ENCODE results near the gene CSF2.
A peak's percentile ranks its signal among the peaks of the same experiment; 100 is the strongest.
"Not testable (repeated sequence)": the region's sequence is repeated elsewhere in the genome, so short reads cannot be mapped to it uniquely, and the experiment has no call there.

Gene CSF2

DNA sequence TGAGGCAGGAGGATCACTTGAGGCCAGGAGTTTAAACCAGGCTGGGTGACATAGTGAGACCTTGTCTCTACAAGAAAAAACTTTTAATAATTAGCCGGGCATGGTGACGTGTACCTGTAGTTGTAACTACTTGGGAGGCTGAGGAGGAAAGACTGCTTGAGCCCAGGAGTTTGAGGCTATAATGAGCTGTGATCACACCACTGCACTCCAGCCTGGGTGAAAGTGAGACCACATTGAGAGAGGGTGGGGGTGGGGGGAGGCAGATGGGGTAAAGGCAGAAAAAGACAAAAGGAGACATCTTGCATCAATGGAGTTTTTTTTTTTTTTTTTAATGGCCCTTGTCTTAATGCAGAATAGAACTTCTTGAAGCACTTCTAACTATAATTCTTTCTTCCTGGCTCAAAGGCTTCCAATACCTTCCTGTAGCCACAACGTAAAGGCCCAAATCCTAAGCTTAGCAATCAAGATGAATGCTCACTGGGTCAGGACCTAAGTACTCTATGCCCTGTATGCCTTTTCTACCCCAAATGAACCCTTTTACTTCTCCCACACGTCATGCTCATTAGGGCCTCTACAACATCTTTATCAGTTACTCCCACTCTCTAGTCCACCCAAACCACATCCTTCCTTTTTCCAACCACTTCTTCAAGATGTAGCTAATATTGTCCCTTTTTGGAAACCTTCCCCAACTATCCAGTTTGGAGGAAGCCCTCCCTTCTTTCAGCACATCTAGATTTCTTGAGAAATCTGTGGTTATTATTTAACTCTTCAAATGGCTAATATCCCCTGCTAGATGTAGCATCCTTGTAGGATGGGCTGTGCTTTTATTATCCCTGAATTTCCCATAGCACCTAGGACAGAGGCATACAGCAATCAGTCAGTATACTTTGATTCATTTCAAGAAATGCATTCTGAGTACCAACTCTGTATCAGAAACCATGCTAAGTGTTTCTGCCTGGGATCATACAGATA is 40.8 kb downstream of the CSF2 start:
- peak; percentile 78 for DNase-seq

DNA sequence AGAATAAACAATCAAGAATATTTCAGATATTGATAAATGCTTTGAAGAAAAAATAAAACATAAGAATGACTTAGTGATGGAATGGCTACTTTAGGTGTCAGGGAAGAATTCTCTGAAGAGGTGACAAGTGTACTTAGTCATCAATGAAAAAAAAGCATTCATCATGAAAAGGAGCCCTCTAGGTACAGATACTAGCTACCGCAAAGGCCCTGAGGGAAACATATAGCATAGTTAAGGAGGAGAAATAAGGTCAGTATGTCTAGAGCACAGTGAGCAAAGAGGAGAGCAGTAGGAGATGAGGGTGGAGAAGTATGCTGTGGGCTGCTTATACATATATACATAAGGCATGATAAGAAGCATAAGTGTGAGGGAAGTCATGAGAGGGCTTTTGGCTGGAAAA is 41.8 kb downstream of the CSF2 start:
- DNase-seq = no peak

- no peak for DNase-seq
Observed at GRCh38 chr5:132116072-132116471, 42.5 kb downstream of the CSF2 start.

DNA sequence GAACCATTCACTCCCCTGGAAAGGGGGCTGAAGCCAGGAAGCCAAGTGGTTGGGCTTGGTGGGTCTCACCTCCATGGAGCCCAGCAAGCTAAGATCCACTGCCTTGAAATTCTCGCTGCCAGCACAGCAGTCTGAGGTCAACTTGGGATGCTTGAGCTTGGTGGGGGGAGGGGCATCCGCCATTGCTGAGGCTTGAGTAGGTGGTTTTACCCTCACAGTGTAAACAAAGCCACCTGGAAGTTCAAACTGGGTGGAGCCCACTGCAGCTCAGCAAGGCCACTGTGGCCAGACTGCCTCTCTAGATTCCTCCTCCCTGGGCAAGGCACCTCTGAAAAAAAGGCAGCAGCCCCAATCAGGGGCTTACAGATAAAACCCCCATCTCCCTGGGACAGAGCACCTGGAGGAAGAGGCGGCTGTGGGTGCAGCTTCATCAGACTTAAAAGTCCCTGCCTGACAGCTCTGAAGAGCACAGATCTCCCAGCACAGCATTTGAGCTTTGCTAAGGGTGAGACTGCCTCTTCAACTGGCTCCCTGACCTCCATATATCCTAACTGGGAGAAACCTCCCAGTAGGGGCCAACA is 43.4 kb downstream of the CSF2 start:
- DNase-seq = not testable (repeated sequence)

DNA sequence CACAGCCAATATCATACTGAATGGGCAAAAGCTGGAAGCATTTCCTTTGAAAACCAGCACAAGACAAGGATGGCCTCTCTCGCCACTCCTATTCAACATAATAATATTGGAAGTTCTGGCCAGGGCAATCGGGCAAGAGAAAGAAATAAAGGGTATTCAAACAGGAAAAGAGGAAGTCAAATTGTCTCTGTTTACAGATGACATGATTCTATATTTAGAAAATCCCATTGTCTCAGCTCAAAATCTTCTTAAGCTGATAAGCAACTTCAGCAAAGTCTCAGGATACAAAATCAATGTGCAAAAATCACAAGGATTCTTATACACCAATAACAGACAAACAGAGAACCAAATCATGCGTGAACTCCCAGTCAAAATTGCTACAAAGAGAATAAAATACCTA is 47.1 kb downstream of the CSF2 start:
- not testable (repeated sequence) for DNase-seq

- DNase-seq = not testable (repeated sequence)
Observed at GRCh38 chr5:132122971-132123370, 49.4 kb downstream of the CSF2 start.

GRCh38 chr5:132123578-132123977 is 50.0 kb downstream of the CSF2 start:
- not testable (repeated sequence) for DNase-seq
